GM18508 (cell line): Measurements from ENCODE around the gene TMEM123.

ENCODE experiments used
- ATAC-seq: cut with Tn5 transposase; IDR thresholded peaks from one replicate; pipeline ENCODE4 v1.9.1; 2021; ENCODE audit warnings: moderate number of reproducible peaks; ENCODE audit not compliant: insufficient read depth, unreplicated experiment

TMEM123 gene

GRCh38 chr11:102473543-102473942 is 21.0 kb upstream of the TMEM123 start:
- no peak for ATAC-seq

- no peak for ATAC-seq
Observed at GRCh38 chr11:102472127-102472526, 19.6 kb upstream of the TMEM123 start.

GRCh38 chr11:102471474-102471873 is 18.9 kb upstream of the TMEM123 start:
- no peak for ATAC-seq

- no peak for ATAC-seq
Observed at GRCh38 chr11:102470251-102470650, 17.7 kb upstream of the TMEM123 start.

- ATAC-seq, result no peak
Observed at GRCh38 chr11:102469196-102469821, 16.7 kb upstream of the TMEM123 start.

- no peak for ATAC-seq
Observed at GRCh38 chr11:102468616-102469195, 16.1 kb upstream of the TMEM123 start.

GRCh38 chr11:102467853-102468580 is 15.5 kb upstream of the TMEM123 start:
- ATAC-seq, result no peak

GRCh38 chr11:102467080-102467708 is 14.6 kb upstream of the TMEM123 start:
- ATAC-seq, result no peak

- no peak for ATAC-seq
Observed at GRCh38 chr11:102465696-102466095, 13.1 kb upstream of the TMEM123 start.

- ATAC-seq, result no peak
Observed at GRCh38 chr11:102464859-102465500, 12.4 kb upstream of the TMEM123 start.

- no peak for ATAC-seq
Observed at GRCh38 chr11:102464037-102464436, 11.5 kb upstream of the TMEM123 start.

- ATAC-seq, result no peak
Observed at GRCh38 chr11:102462610-102463009, 10.0 kb upstream of the TMEM123 start.

GRCh38 chr11:102459393-102459792 is 6.8 kb upstream of the TMEM123 start:
- ATAC-seq, result no peak

- no peak for ATAC-seq
Observed at GRCh38 chr11:102458548-102458947, 6.0 kb upstream of the TMEM123 start.

GRCh38 chr11:102457865-102458264 is 5.3 kb upstream of the TMEM123 start:
- ATAC-seq, result no peak

- ATAC-seq, result no peak
Observed at GRCh38 chr11:102457056-102457677, 4.6 kb upstream of the TMEM123 start.

- no peak for ATAC-seq
Observed at GRCh38 chr11:102456381-102456780, 3.8 kb upstream of the TMEM123 start.

GRCh38 chr11:102453921-102454320 is 1.4 kb upstream of the TMEM123 start:
- ATAC-seq, result no peak

GRCh38 chr11:102453302-102453695 is 734 bp upstream of the TMEM123 start:
- ATAC-seq, result no peak
